B cell (primary cell): ENCODE data around the gene MAVS.

Source experiments
- CTCF ChIP-seq: fragments of 200-600 bp; IDR thresholded peaks from one replicate; pipeline ENCODE4 v1.8.0; 2022; ENCODE audit warnings: antibody characterized with exemption, mild to moderate bottlenecking
- EZH2 ChIP-seq: IDR thresholded peaks from 2 replicates; pipeline ENCODE4 v1.6.1; 2012; ENCODE audit warnings: borderline replicate concordance, low read depth, mild to moderate bottlenecking, moderate library complexity, low read length; ENCODE audit not compliant: insufficient read depth, poor library complexity, severe bottlenecking

DNA sequence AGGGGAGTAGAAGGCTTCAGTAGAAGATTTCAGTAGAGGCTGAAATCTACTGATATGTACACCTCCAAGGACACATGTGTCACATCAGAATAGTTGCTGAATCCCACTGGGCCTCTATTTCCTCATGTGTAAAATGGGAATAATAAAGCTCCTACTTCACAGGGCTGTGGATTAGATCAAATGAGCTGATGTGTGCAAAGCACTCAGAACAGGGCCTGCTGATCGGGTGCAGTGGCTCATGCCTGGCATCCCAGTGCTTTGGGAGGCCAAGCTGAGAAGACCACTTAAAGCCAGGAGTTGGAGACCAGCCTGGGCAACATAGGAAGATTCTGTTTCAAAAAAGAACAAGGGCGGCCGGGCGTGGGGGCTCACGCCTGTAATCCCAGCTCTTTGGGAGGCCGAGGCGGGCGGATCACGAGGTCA is 34.4 kb upstream of the MAVS start:
- TF ChIP-seq CTCF (no peak), EZH2 (no peak)
